Central memory CD8-positive, alpha-beta T cell (primary cell): ENCODE results near the gene GPR31.

Experiments used
- ATAC-seq: fragments of 150-1000 bp; cut with Tn5 transposase; replicated peaks from 2 replicates; pipeline ENCODE4 v1.10.0; 2022; ENCODE audit warnings: mild to moderate bottlenecking, moderate FRiP score, moderate number of reproducible peaks; ENCODE audit not compliant: poor library complexity, severe bottlenecking; ENCODE audit errors: extremely low read depth
- DNase-seq, 2 donors: peaks; one replicate each; pipeline ENCODE4 v3.0.0; 2021; ENCODE audit warnings: low spot score in 2 of 2
- H3K27ac Mint-ChIP-seq: one replicate; pipeline ENCODE4 v1.8.0; 2022; ENCODE audit warnings: low read depth, mild to moderate bottlenecking, moderate library complexity, mixed read lengths
- H3K27me3 Mint-ChIP-seq: one replicate; pipeline ENCODE4 v1.8.0; 2022; ENCODE audit warnings: mixed read lengths
- H3K36me3 Mint-ChIP-seq: one replicate; pipeline ENCODE4 v1.8.0; 2022; ENCODE audit warnings: mild to moderate bottlenecking, moderate library complexity, mixed read lengths; ENCODE audit not compliant: insufficient read depth
- H3K4me1 Mint-ChIP-seq: one replicate; pipeline ENCODE4 v1.8.0; 2022; ENCODE audit warnings: mixed read lengths
- H3K4me3 Mint-ChIP-seq: one replicate; pipeline ENCODE4 v1.8.0; 2022; ENCODE audit warnings: mild to moderate bottlenecking, moderate library complexity, mixed read lengths
- H3K9me3 Mint-ChIP-seq: one replicate; pipeline ENCODE4 v1.8.0; 2022; ENCODE audit warnings: mixed read lengths

Gene GPR31

GRCh38 chr6:167145461-167145860 lies 12.3 kb downstream of the GPR31 start:
- Mint-ChIP-seq H3K9me3 (no peaks in the 10 kb centered on the region), H3K27me3 (peaks cover 12% of the 10 kb centered on the region), H3K4me3 (no peak overlapping the region), H3K27ac (no peak overlapping the region), H3K4me1 (peaks cover 3% of the 10 kb centered on the region), H3K36me3 (no peaks in the 10 kb centered on the region)
- ATAC-seq (no peak), DNase-seq (no peak)

GRCh38 chr6:167143041-167143440 lies 14.7 kb downstream of the GPR31 start:
- Mint-ChIP-seq H3K4me1 (peaks cover 5% of the 10 kb centered on the region), H3K36me3 (peaks cover 2% of the 10 kb centered on the region), H3K4me3 (no peak overlapping the region), H3K27ac (no peak overlapping the region), H3K27me3 (peaks cover 12% of the 10 kb centered on the region), H3K9me3 (no peaks in the 10 kb centered on the region)
- ATAC-seq (no peak), DNase-seq (no peak)

GRCh38 chr6:167142433-167142761 lies 15.4 kb downstream of the GPR31 start:
- H3K36me3 Mint-ChIP-seq, result peaks cover 2% of the 10 kb centered on the region
- H3K4me1 Mint-ChIP-seq, result peaks cover 5% of the 10 kb centered on the region
- DNase-seq, result no peak
- no peak for ATAC-seq
- H3K9me3 Mint-ChIP-seq, result no peaks in the 10 kb centered on the region
- H3K27me3 Mint-ChIP-seq, result peaks cover 12% of the 10 kb centered on the region
- no peak overlapping the region for H3K4me3 Mint-ChIP-seq
- no peak overlapping the region for H3K27ac Mint-ChIP-seq

- H3K4me3 Mint-ChIP-seq, result no peak overlapping the region
- ATAC-seq, result no peak
- peaks cover 5% of the 10 kb centered on the region for H3K4me1 Mint-ChIP-seq
- peaks cover 12% of the 10 kb centered on the region for H3K27me3 Mint-ChIP-seq
- H3K9me3 Mint-ChIP-seq, result no peaks in the 10 kb centered on the region
- peaks cover 2% of the 10 kb centered on the region for H3K36me3 Mint-ChIP-seq
- DNase-seq, result peak in 1 of 2 donors; percentile 25
- no peak overlapping the region for H3K27ac Mint-ChIP-seq
These were observed 15.9 kb downstream of the GPR31 start for GRCh38 chr6:167141667-167142432.

GRCh38 chr6:167140589-167141474 lies 16.9 kb downstream of the GPR31 start:
- Mint-ChIP-seq H3K4me1 (peaks cover 5% of the 10 kb centered on the region), H3K27ac (no peak overlapping the region), H3K36me3 (peaks cover 2% of the 10 kb centered on the region), H3K27me3 (peaks cover 12% of the 10 kb centered on the region), H3K9me3 (no peaks in the 10 kb centered on the region), H3K4me3 (no peak overlapping the region)
- ATAC-seq (no peak), DNase-seq (no peak)

- DNase-seq (no peak), ATAC-seq (no peak)
- H3K9me3 Mint-ChIP-seq, result no peaks in the 10 kb centered on the region
- peaks cover 2% of the 10 kb centered on the region for H3K36me3 Mint-ChIP-seq
- H3K27ac Mint-ChIP-seq, result no peak overlapping the region
- peaks cover 5% of the 10 kb centered on the region for H3K4me1 Mint-ChIP-seq
- no peak overlapping the region for H3K4me3 Mint-ChIP-seq
- peaks cover 6% of the 10 kb centered on the region for H3K27me3 Mint-ChIP-seq
These were observed 18.0 kb downstream of the GPR31 start for GRCh38 chr6:167139761-167140160.

- DNase-seq (no peak), ATAC-seq (no peak)
- no peaks in the 10 kb centered on the region for H3K27me3 Mint-ChIP-seq
- H3K27ac Mint-ChIP-seq, result no peak overlapping the region
- H3K9me3 Mint-ChIP-seq, result no peaks in the 10 kb centered on the region
- peaks cover 2% of the 10 kb centered on the region for H3K36me3 Mint-ChIP-seq
- H3K4me3 Mint-ChIP-seq, result no peak overlapping the region
- H3K4me1 Mint-ChIP-seq, result peaks cover 5% of the 10 kb centered on the region
These were observed 19.9 kb downstream of the GPR31 start for GRCh38 chr6:167137881-167138280.

- Mint-ChIP-seq H3K27ac (no peak overlapping the region), H3K36me3 (peaks cover 3% of the 10 kb centered on the region), H3K27me3 (no peaks in the 10 kb centered on the region), H3K9me3 (no peaks in the 10 kb centered on the region), H3K4me1 (peaks cover 6% of the 10 kb centered on the region), H3K4me3 (no peak overlapping the region)
- ATAC-seq (no peak), DNase-seq (no peak)
These were observed 20.7 kb downstream of the GPR31 start for GRCh38 chr6:167137081-167137480.

GRCh38 chr6:167136376-167136775 lies 21.4 kb downstream of the GPR31 start:
- ATAC-seq, result no peak
- no peaks in the 10 kb centered on the region for H3K9me3 Mint-ChIP-seq
- DNase-seq, result no peak
- H3K27ac Mint-ChIP-seq, result no peak overlapping the region
- H3K4me3 Mint-ChIP-seq, result no peak overlapping the region
- peaks cover 13% of the 10 kb centered on the region for H3K4me1 Mint-ChIP-seq
- H3K27me3 Mint-ChIP-seq, result no peaks in the 10 kb centered on the region
- H3K36me3 Mint-ChIP-seq, result peaks cover 3% of the 10 kb centered on the region

GRCh38 chr6:167134448-167135328 lies 23.1 kb downstream of the GPR31 start:
- Mint-ChIP-seq H3K27ac (no peak overlapping the region), H3K4me3 (no peak overlapping the region), H3K36me3 (peaks cover 5% of the 10 kb centered on the region), H3K4me1 (peaks cover 25% of the 10 kb centered on the region), H3K9me3 (no peaks in the 10 kb centered on the region), H3K27me3 (no peaks in the 10 kb centered on the region)
- no peak for DNase-seq
- ATAC-seq, result no peak

- Mint-ChIP-seq H3K27ac (peak overlapping the region; percentile 35), H3K36me3 (peaks cover 6% of the 10 kb centered on the region), H3K27me3 (no peaks in the 10 kb centered on the region), H3K4me3 (no peak overlapping the region), H3K4me1 (peaks cover 40% of the 10 kb centered on the region), H3K9me3 (no peaks in the 10 kb centered on the region)
- ATAC-seq (peak; percentile 24), DNase-seq (no peak)
These were observed 26.8 kb downstream of the GPR31 start for GRCh38 chr6:167130712-167131684.
